CD1c-positive myeloid dendritic cell (primary cell): ENCODE data around the gene ARMC2.
"Not testable (repeated sequence)": the region's sequence is repeated elsewhere in the genome, so short reads cannot be mapped to it uniquely, and the experiment has no call there.

Source experiments
- DNase-seq: peaks from one replicate; pipeline ENCODE4 v3.0.0-alpha.2; 2016; ENCODE audit errors: extremely low spot score

ARMC2 gene

GRCh38 chr6:108916026-108916686, 67.9 kb downstream of the ARMC2 start:
- DNase-seq = no peak

DNA sequence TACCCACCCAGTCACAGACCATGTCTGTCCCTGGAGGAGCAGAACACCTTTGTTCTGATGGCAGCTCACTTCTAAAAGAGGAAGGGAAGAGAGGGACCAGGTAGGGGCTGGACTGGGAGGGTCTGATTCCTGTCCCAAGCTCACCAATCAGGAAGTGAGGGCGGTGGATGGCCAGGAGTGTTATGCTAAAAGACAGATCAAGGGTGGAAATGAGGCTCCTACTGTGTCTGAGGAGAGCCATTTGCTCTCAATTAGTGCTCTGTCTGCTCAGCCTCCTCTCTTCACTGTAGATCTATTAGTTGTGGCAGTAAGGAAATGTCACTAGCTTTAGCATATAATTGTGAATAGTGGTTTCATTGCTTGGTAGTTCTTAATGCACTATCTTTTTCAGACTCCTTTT, 72.5 kb downstream of the ARMC2 start:
- DNase-seq = no peak

- DNase-seq = no peak
Measured at GRCh38 chr6:108921547-108922361, 73.5 kb downstream of the ARMC2 start.

DNA sequence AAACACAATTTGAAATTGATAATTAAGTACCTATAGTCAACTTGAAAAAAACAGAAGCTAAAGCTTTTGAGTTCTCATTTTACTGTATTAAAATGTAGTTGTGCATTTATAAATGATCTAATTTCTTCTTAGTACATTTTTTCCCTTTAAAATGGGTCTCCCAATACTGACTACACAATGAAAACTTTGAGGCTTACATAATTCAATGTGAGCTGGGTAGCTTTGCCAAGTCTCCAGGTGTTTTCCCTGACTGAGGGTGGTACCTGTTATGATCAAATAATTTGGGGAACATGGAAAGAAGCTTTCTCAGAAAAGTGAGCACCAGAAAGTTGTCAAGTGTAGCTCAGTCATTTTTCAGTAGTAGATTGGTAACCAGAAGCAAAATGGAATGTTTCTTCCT, 74.3 kb downstream of the ARMC2 start:
- DNase-seq = no peak

- DNase-seq = no peak
Measured at GRCh38 chr6:108927927-108928326, 79.7 kb downstream of the ARMC2 start.

DNA sequence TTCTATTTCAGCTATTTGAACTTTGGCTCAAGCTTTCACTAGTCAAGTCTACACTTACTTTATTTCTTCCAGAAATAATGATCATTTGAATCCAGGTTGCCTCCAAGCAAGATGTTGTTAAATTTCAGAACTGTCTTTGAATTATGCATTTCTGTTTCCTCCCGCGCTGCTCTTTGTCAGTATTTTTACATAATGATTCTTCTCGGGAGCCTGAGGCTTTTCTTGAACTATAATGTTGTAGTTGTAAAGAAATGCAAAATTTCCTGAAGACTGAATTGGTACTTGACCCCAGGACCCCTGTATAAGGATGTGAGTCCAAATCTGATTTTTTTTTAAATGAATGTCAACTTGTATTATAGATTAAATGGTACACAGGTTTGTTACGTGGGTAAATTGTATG, 80.4 kb downstream of the ARMC2 start:
- DNase-seq = no peak

GRCh38 chr6:108931090-108931489, 82.9 kb downstream of the ARMC2 start:
- not testable (repeated sequence) for DNase-seq

- DNase-seq = no peak
Measured at GRCh38 chr6:108937170-108937569, 88.9 kb downstream of the ARMC2 start.

DNA sequence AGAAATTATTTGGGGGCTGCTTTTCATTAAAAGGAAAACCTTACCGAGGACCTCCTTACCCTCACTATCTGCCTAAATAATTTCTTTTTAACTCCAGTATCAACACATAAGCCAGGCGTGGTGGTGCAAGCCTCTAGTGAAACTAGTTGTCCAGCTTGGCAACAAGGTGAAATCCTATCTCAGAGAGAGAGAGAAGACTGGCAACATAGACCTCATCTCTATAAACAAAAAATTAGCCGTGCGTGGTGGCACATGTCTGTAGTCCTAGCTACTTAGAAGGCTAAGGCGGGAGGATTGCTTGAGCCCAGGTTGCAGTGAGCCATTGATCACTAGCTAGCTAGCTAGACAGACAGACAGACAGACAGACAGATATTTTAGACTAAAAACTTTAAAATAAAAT, 92.5 kb downstream of the ARMC2 start:
- DNase-seq = no peak

GRCh38 chr6:108941281-108941680, 93.1 kb downstream of the ARMC2 start:
- DNase-seq = no peak

GRCh38 chr6:108941859-108942258, 93.6 kb downstream of the ARMC2 start:
- DNase-seq = peak; percentile 15

DNA sequence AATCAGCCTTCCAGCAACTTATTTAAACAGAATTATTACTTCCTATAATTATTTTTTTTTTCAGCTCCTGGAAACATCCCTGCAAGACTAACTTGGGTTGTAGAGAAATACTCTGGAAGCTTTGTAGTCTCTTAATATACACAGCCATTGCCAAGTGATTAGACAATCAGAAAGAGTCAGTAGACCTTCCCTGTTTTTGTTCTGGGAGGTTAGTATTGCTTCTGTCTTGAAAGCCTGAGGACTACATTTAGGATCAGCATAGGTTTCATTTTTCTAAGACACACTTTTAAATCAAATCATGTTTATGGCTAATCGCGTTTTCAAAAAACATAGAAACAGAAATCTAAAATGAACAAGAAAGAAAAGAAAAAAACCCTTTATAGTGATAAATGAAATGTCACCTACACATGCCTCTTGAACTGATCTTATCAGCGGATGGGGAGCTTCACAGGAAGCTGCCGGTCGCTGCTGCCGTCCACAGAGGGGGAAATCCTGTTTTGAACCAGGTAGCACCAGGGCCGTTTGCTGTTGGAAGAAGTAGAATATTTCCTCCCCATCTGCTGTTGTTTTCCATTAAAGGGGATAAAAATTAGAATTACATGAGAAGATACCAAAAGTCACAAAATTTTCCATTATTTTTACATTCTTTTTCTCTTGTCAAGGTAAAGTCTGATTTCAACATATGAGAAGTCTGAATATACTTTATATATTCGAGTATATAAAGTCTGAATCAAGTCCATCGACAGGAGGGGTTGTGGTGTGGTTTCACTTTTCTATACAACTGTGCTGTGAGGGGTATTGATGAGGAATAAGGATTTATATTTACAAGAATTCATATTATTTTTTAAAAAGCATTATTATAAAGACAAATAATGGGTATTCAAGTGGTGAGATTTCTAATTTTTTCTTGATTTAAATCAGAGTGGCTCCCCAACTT, 94.6 kb downstream of the ARMC2 start:
- DNase-seq = no peak

- DNase-seq = no peak
Measured at GRCh38 chr6:108944071-108944470, 95.8 kb downstream of the ARMC2 start.

DNA sequence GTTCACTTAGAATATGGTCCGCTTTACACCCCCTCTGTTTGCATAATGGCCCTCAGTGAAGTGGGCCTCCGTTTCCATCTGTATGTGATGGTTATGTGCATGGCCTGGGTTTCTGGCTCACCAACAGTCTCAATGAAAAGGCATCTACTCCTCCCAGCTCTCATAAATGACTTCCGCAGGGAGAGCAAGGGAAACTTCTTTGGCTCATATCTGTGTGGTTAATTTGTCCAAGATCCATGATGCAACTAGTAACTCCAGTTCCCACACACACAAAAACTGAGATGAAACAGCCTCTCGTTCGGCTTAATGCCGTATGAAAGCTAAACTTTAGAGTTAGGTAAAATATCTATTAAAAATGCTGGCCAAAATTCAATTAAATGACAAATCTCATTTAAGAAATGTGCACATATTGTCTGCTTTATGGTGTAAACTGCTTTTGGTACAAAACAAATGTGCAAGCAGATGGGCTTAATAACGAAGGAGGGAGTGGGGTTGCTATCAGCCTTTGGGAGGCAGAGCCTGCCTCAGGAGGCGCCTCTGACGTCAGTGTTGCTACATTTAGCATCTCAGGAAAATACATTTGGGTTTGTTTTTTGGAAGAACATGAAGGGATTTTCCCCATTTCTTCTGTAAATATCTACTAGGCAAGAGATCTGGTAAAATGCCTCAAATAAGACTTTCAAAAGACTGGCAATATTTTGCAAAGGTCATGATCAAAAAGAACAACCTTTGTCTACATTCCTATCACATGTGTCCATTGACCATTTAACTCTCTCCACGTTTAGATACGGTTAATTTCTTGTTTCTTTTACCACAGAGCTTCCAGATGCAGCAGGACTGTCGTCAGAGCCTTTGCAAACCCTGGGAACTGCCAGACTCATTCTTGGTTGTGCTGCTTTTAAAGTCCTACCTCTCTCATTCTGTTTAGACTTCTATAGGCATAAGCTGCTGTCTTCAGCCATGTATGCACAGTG, 96.8 kb downstream of the ARMC2 start:
- no peak for DNase-seq

DNA sequence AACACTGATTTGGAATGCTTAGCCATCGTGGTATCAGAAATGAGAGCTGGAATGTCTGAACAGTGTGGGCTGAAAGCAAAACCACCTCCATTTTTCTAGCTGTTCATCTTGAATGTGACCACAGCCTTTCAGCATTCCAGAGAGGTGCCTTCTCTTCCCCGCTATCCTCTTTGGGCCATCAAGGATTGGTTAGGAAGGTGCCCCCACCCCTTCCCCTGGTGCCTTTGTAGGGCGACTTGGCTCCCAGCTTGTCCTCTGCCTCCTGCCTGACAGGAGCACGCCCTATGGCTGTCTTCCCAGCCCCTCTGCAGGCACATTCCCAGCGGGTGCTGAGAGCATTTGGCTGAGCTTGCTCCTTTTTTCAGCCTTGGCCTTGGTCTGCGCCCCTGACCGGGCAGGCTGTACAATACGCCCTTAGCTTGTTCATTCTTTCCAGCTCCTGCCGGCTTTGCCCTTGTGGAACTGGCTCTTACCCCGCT, 97.5 kb downstream of the ARMC2 start:
- no peak for DNase-seq

- DNase-seq = no peak
Measured at GRCh38 chr6:108946695-108947094, 98.5 kb downstream of the ARMC2 start.

DNA sequence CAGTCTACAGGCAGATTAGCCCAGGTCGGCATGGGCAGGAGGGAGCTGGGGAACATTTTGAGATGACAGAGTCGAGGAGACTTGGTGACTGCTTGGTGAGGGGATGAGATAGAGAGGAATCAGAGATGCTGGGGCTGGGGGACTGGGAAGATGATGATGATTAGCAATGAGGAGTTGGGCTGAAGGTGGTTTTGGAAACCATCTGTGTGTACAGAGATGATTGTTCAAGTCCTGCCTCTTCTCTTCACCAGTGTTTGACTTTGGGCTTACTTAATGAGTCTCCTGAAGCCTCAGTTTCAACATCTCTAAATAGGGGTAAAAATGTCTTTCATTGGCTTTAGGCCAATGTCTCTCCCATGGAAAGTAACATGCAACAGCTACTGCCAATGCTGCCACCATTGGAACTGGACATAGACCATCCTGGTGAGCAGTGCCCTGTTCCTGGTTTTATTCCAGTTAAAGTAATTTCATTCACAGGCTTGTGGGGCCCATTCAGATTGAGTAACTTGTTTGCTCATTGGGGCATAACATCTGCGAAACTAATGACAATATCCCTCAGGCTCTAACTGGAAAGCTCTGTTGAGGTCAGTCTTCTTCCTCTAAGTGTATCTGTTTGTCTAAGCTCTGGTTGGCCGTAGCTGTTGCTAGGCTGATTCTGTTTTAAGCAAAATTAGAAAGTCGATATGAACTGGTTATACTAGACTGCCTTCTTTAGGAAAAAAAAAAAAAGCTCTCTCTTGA, 99.1 kb downstream of the ARMC2 start:
- DNase-seq = peak; percentile 7

DNA sequence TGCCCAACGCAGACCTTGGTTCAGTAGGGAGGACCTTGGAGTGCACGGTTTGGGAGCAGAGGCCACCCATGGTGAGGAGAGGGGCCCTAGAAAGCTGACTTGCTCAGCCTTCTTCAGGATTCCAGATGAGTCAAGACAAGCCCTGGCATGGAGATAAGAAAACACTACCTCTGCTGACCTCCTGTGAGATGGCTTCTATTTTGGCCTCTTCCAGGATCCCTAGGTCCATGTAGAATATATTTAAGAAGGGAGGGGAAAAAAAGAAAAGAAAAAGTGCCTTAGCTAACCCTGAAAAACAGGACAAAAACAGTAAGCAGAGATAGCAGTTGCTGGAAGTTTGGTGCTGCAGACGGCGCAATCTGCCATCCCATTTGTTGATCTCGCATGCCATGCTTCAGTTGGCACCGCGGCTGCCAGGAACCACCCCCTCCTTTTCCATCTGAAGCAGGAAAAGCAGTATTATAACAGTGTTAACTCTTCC, 100.0 kb downstream of the ARMC2 start:
- no peak for DNase-seq

GRCh38 chr6:108951351-108951953, 103.2 kb downstream of the ARMC2 start:
- no peak for DNase-seq
